Body of pancreas (tissue), 4 donors: Measurements from ENCODE around the gene FAM170B. TPM values are rescaled to one million over a fixed set of nuclear protein-coding genes. Genes with fewer than 3 reads are reported as not detected.

ENCODE experiments used
- ATAC-seq: fragments of 150-250 bp; one replicate; pipeline ENCODE4 v1.9.1; 2016
- DNase-seq, 4 donors: peaks; one replicate each; pipeline ENCODE4 v3.0.0-alpha.2; 2019
- H3K27ac ChIP-seq, 4 donors: fragments of 200-600 bp; sonication (generic); 1 replicate in 3 of 4; 2 replicates in 1 of 4; pipeline versions ENCODE4 v1.5.1 to v1.6.1; 2016 to 2019; ENCODE audit warnings: mild to moderate bottlenecking in 1 of 4, mixed read lengths in 1 of 4, moderate library complexity in 1 of 4
- H3K27me3 ChIP-seq, 2 donors: fragments of 200-600 bp; sonication (generic); one replicate each; pipeline ENCODE4 v1.6.0; 2016; ENCODE audit warnings: mild to moderate bottlenecking in 1 of 2
- H3K36me3 ChIP-seq, 2 donors: fragments of 200-600 bp; sonication (generic); replicated peaks in 1 of 2; 2 replicates each; pipeline ENCODE4 v1.5.1; 2016; ENCODE audit warnings: low read depth in 2 of 2; ENCODE audit not compliant: insufficient read depth in 1 of 2
- H3K4me1 ChIP-seq: fragments of 200-600 bp; sonication (generic); one replicate; pipeline ENCODE4 v1.6.0; 2016
- H3K4me3 ChIP-seq, 2 donors: fragments of 200-600 bp; sonication (generic); 1 replicate in 1 of 2; 2 replicates in 1 of 2; pipeline ENCODE4 v1.5.1; 2016 to 2019
- H3K9me3 ChIP-seq, 3 donors: fragments of 200-600 bp; sonication (generic); 1 replicate in 2 of 3; 2 replicates in 1 of 3; pipeline ENCODE4 v1.5.1; 2016
- CTCF ChIP-seq, 7 experiments: fragments of 450-650 bp in 4 of 7; fragments of 200-600 bp in 3 of 7; sonication (generic) in 3 of 7; IDR thresholded peaks; one replicate each; pipeline ENCODE4 v1.5.1; 2016 to 2019; ENCODE audit warnings: antibody characterized with exemption in 7 of 7
- POLR2A ChIP-seq, 3 donors: fragments of 450-650 bp; IDR thresholded peaks; one replicate each; pipeline ENCODE4 v1.6.1; 2016; ENCODE audit warnings: antibody characterized with exemption in 3 of 3, mild to moderate bottlenecking in 2 of 3
- WGBS, 2 donors: methylation state at CpG; one replicate each; pipeline ENCODE4 v1.1.5; 2017; 5-methylcytosine and 5-hydroxymethylcytosine counted together
- intact Hi-C: fragments of 100-400 bp; cut with DNase I; formaldehyde crosslinking; loops from one replicate; pipeline ENCODE4 v1.15.1; 2023
- total RNA-seq, 2 donors: library from RNA; depleted of rRNA; stranded (reverse); fragments of >200 nt; gene quantifications; one replicate each; pipeline ENCODE4 v1.1.0, GENCODE V29; 2016

Gene FAM170B
- total RNA-seq, 2 donors from 2014 or later: not detected

DNA sequence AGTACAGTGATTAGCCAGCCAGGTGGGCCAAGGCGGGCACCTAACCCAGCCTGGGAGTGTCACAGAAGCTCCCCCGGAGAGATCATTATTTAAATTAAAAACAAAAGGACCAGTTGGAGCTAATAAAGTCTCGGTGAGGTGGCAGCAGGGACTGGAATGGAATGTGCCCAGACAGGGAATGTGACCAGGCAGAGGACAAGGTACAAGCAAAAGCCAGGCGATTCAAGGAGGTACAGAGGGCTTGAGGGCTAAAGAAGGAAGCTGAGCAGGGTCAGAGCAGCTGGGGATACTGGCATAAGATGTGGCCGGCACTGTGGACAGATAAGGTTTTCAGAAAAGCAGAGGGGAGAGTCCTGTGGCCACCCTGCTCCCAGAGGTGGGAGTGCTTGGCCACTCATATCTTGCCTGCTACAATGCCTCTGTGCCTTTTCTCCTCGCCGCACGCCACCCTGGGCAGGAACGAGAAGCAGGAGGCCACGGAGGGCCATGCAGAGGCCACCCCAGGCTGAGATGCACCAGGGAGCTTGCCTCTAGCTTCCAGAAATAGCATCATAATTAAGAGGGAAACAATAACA is 41.2 kb upstream of the FAM170B start:
- no peaks in the 10 kb centered on the region for H3K9me3 ChIP-seq
- no peak overlapping the region for H3K4me3 ChIP-seq
- no peaks in the 10 kb centered on the region for H3K27me3 ChIP-seq
- 59 to 63% methylated on average over 10 of the region's 10 CpGs for WGBS, 2 donors
- intact Hi-C loops: no loop called here
- H3K27ac ChIP-seq: no peak overlapping the region
- ATAC-seq (no peak), DNase-seq (no peak)
- H3K4me1 ChIP-seq: no peaks in the 10 kb centered on the region
- TF ChIP-seq CTCF (IDR thresholded peaks at IDR 0.05): no peak
- no peak for TF ChIP-seq POLR2A (IDR thresholded peaks at IDR 0.05)
- H3K36me3 ChIP-seq: no peaks in the 10 kb centered on the region

- Histone ChIP-seq H3K4me1 (no peaks in the 10 kb centered on the region), H3K36me3 (no peaks in the 10 kb centered on the region), H3K4me3 (no peak overlapping the region), H3K9me3 (no peaks in the 10 kb centered on the region), H3K27me3 (no peaks in the 10 kb centered on the region), H3K27ac (no peak overlapping the region)
- DNase-seq: no peak
- ATAC-seq: no peak
- intact Hi-C loops: no loop called here
- TF ChIP-seq CTCF (IDR thresholded peaks at IDR 0.05) (no peak), POLR2A (IDR thresholded peaks at IDR 0.05) (no peak)
- 52 to 57% methylated on average over 15 of the region's 15 CpGs for WGBS, 2 donors
Measured at GRCh38 chr10:49174261-49174925, 40.6 kb upstream of the FAM170B start.

- ATAC-seq: no peak
- TF ChIP-seq POLR2A (IDR thresholded peaks at IDR 0.05) (no peak), CTCF (IDR thresholded peaks at IDR 0.05) (no peak)
- intact Hi-C loops: no loop called here
Measured at GRCh38 chr10:49173853-49174252, 40.0 kb upstream of the FAM170B start.

GRCh38 chr10:49173201-49173772 is 39.5 kb upstream of the FAM170B start:
- Histone ChIP-seq H3K36me3 (no peaks in the 10 kb centered on the region), H3K9me3 (no peaks in the 10 kb centered on the region), H3K4me3 (no peak overlapping the region), H3K4me1 (no peaks in the 10 kb centered on the region), H3K27ac (no peak overlapping the region), H3K27me3 (no peaks in the 10 kb centered on the region)
- no peak for DNase-seq
- no peak for ATAC-seq
- no peak for TF ChIP-seq POLR2A (IDR thresholded peaks at IDR 0.05)
- no peak for TF ChIP-seq CTCF (IDR thresholded peaks at IDR 0.05)
- intact Hi-C loops: no loop called here
- WGBS, 2 donors: 74 to 86% methylated on average over 10 to 11 of the region's 11 CpGs

More at GRCh38 chr10:49173853-49174252, 40.0 kb upstream of the FAM170B start:
- Histone ChIP-seq H3K27ac (no peak overlapping the region), H3K27me3 (no peaks in the 10 kb centered on the region), H3K36me3 (no peaks in the 10 kb centered on the region), H3K4me3 (no peak overlapping the region), H3K9me3 (no peaks in the 10 kb centered on the region), H3K4me1 (no peaks in the 10 kb centered on the region)
- 69 to 83% methylated on average over 4 of the region's 4 CpGs for WGBS, 2 donors
- no peak for DNase-seq
